Endothelial cell of hepatic sinusoid (primary cell): ENCODE data around the gene CEP72.
"Not testable (repeated sequence)": the region's sequence is repeated elsewhere in the genome, so short reads cannot be mapped to it uniquely, and the experiment has no call there.

ENCODE experiments used
- in situ Hi-C: cut with HindIII; loops from 2 replicates; pipeline ENCODE4 v1.10.0; 2017; ENCODE audit warnings: low sequenced_read_pairs

CEP72 gene

GRCh38 chr5:597871-598563, 14.1 kb upstream of the CEP72 start:
- in situ Hi-C loops: no loop called here

DNA sequence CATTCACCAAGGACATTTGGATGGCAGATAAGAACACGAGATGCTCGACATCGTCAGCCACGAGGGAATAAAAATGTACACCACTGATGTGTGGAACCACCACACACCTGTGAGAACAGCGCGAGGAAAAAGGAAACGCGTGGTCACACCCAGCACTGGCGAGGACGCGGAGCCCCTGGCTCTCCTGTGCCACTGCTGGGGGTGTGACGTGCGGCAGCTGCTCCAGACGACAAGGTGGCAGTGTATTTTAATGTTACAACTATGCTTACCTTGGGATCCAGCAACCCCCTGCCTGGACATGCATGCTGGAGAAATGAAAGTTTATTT, 13.6 kb upstream of the CEP72 start:
- in situ Hi-C loops: no loop called here

GRCh38 chr5:600886-601541, 11.1 kb upstream of the CEP72 start:
- in situ Hi-C loops: loop anchor here (5.0 kb wide), 1 partner anchor 99 kb away; no protein-coding TSS in a partner anchor

DNA sequence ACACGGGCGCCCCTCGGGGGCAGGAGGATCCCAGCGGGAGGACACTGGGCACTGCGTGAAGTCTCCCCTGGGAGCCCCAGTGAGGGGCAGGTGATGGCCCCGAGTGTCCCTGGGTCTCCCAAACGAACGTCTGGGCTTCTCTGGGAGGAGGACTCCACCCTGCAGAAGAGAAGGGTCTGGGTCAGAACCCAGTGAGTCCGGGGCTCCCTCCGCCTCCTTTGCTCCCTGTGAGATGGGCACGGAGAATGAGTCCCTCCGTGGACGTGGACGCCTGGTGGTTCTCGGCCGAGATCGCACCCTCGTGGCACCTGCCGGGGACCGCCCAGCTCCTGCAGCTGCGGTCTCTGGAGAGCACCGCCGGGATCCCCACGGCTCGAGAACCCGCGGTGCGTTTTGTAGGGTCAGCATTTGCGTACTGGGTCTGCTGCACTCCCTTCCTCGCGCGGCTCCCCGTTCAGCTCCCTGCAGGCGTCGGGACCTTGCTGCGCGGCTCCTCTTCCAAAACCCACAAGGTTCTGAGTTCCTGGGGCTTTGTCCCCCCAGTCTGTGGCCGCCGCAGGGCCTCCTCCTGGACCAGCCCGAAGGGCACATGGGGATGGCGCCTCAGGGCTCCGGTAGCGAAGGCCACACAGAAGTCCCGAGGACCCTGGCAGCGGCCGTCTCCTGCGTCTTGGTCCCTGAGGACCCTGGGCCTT, 10.2 kb upstream of the CEP72 start:
- in situ Hi-C loops: loop anchor here (5.0 kb wide), 1 partner anchor 100 kb away; no protein-coding TSS in a partner anchor

DNA sequence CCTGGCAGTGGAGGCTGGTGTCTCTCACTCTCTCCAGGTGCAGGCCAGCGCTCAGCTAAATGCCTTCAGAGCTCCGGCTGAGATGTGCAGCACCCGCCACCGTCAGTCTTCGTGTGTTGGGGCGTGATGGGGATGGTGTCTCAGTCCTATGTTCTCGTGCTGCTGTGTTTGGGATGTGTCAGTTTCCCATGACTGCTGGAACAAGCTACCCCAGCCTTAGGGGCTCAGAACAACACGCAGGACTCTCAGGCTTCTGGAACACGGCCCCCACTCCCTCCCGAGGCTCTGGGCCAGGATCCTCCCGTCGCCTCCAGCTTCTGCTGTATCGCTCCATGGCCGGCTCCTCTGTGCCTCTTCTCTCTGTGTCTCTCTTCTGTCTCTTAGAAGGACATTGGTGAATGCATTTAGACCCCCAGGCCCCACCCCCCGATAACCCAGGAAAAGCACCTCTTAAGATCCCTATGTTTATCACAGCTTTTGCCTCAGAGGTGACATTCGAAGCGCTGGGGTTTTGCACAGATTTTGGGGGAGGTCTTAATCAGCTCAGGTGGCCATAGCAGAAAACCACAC, 9.6 kb upstream of the CEP72 start:
- in situ Hi-C loops: loop anchor here (5.0 kb wide), 1 partner anchor 100 kb away; no protein-coding TSS in a partner anchor

DNA sequence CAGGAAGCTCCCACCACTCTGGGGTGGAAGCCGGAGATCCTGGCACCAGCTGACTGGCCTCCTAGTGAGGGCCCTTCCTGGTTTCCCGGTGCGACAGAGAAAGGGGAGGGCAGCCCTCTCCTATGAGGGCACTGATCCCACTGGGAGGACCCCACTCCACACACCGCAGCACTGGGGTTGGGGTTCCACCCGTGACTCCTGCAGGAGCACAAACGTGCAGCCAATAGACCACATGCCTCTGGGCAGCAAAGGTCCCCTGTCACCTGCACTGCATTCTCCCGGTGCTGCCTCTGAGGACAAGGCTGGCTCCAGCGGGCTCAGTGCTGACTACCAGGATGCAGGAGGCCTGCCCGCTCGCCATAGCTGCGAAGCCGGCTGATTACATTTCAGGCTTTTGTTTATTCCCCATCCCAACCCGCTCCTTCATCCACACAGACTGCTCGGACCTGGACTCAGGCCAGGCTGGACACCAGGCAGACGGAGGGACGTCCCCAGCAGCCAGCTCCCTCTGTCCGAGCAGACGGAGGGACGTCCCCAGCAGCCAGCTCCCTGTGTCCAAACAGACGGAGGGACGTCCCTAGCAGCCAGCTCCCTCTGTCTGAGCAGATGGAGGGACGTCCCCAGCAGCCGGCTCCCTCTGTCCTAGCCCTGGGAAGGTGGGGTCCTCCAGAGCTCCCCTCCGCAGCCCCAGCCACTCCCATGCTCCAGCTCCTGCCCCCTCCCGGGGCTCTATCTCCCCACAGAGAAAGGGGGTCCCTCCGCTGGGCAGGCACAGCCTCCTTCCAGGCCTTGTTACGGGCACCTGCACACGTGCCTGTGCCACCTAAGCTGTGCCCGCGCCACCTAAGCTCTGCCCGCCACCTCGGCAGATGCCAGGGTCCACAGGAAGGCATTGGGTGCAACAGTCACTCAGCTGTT, 8.8 kb upstream of the CEP72 start:
- in situ Hi-C loops: loop anchor here (5.0 kb wide), 1 partner anchor 101 kb away; no protein-coding TSS in a partner anchor

DNA sequence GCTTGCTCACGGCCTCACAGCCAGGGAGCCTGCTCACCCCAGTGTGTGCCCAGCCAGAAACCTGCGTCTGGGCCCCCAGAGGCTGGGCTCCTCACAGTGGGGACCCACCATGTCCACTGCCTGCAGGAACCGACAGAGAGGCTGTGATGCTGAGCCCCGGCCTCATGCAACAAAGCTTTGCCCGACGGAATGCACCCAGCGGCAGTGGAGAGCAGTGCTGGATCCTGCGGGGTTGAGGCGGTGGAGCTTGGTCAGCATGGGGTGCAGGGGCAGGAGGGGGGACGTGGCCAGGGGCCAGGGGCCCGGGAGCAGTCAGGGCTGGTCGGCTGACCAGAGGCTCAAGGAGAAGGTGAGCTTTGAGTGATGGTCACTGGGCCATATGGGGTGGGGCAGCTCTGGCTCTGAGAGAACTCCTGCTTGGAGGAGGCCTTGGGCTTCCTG, 7.7 kb upstream of the CEP72 start:
- in situ Hi-C loops: loop anchor here (5.0 kb wide), 1 partner anchor 102 kb away; no protein-coding TSS in a partner anchor

GRCh38 chr5:605090-605489, 7.0 kb upstream of the CEP72 start:
- in situ Hi-C loops: not testable (repeated sequence)

DNA sequence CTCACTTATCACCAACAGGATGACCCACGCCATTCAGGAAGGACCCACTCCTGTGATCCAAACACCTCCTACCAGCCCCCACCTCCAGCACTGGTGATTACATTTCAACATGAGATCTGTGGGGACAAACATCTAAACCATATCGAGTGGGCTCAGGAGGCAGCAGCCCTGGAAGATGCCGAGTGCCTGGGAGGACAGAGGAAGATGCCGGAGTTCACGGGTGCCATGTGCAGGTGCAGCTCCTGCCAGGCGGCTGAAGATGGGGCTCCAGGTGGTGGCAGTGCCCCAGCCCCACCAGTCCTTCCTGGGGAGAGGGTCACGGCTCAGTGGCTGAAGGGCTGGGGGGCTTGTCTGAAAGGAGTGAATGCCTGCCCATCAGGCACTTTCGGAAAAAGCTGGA, 6.1 kb upstream of the CEP72 start:
- in situ Hi-C loops: no loop called here

DNA sequence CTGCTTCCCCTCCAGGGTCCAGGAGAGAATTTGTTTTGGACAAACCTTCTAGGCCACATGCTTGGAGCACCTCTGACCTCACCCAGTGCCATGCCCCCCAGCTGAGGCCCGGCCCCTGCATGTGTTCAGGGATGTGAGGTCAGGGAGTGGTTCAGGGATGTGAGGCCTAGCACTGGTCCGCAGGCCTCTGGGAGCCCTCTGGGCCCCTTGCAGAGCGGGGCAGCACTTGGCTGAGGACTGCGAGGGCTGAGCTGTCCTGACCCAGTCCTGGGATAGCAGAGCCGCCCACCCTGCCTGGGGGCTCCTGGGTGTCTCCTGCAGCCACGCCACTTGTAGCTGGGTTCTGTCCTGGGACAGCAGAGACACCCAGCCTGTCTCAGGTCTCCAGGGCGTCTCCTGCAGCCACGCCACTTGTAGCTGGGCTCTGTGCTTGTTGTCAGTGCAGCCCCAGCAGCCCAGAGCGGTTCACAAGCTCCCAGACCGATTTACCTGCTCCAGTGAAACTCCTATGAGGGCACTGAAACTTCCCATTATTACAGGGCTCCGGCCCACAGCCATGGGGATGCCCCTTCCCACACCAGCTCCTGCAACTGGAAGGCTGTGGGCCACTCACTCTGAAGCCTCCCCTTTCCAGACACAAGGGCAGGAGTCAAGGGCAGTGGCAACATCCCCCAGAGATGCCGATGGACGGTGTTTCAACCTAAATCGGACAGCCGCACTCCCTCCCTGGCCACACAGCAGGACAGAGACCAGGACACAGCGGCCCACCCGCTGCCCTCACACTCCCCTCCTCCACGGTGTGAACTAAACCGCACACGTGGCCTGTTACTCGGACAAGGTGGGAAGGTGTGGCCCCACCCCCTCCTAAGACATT, 5.4 kb upstream of the CEP72 start:
- in situ Hi-C loops: no loop called here

DNA sequence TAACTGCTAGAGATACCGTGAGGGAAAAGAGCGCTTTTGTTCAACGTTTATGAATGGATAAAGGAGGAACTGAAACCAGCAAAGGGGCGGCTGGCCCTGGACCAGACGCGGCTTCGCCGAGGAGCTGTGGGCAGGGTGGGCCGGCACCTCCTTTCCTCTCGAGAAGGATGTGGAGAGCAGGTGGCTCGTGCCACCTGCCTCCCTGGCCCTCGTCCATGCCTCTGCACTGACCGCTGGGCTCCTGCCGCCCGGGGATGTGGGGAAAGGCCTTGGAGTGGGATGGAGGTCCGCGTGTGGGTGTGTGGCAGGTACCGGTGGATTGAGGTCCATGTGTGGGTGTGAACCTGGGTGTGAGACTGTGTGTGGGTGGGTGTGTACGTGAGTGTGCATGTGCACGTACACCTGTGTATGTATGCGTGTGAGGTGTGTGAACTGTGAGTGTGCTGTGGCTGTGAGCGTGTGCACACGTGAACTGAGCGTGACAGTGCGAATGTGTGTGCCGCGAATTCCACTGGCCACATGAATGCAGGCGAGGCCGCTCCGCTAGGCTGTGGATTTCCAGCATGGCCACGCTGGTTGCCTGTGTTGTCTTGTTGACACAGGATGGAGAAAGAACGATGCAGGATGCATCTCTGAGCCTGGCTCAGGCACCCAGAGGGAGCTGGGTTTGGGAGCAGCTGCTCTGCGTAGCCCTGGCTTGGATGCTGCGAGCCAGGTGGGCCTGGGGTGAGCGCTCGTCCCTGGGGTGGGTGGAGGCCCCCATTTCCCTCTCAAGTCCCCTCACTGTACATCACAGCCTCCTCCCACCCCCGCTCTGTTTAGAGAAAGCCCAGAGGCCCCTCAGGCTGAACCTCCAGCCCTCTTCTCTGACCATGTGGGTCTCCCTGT, 4.4 kb upstream of the CEP72 start:
- in situ Hi-C loops: no loop called here

GRCh38 chr5:608429-609370, 3.4 kb upstream of the CEP72 start:
- in situ Hi-C loops: no loop called here

DNA sequence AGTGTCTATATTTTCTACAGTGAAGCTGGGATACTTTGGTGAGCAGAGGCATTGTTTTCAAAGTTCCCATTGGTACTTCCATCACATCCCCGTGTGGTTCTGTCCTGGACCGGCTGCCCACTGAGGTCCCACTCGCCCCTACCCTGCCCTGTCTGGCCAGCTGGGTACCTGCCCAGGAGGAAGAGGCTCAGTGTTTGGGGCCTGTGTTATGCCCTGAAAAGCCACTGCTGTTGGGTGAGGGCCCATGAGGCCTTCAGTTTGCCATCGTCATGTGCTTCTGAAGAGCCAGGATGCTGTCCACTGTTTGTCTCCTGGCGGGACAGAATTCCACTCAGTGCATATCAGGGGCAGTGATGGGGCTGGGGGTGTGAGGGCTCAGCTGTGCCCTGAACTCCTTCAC, 2.6 kb upstream of the CEP72 start:
- in situ Hi-C loops: no loop called here

- in situ Hi-C loops: no loop called here
Observed at GRCh38 chr5:610011-610743, 2.0 kb upstream of the CEP72 start.

DNA sequence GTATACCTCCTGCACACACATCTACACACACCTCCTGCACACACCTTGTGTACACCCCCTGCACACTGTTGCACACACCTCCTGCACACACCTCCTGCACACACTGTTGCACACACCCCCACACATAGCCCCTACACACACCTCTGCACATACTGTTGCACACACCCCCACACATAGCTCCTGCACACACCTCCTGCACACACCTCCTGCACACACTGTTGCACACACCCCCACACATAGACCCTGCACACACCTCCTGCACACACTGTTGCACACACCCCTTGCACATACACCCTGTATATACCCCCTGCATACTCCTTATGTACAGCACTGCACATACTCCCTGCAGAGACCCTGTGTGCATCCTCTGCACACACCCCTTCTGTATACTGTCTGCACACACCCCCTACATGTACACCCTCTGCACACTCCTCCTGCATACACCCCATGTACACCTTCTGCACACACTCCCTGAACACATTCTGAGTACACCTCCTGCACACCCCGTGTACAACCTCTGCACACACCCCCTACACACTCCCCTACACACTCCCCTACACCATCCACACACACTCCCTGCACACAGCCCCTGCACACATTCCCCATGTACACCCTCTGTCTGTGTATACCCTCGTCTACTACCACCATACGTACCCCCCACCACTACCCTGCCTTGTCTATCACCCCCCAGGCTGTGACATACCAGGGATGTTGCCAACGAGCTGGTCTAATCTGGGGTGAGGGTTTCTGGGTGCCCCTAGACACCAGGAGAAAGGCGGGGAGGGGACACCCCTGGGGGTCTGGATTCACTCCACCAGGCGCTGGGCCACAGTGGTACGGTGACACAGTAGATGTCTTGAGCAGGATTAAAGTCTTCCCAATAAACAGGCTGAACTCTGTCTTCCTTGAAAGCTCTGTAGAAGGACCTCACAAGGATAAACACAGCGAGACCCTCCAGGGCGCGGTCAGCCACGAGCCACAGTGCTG, 1.1 kb upstream of the CEP72 start:
- in situ Hi-C loops: no loop called here
